NCI-H446 treated with DMSO at 0.1 percent for 48 hours (cell line): ENCODE results near the gene COL6A1.

Source experiments
- DNase-seq: peaks from one replicate; lab custom pipeline; 2025; lab: John Stamatoyannopoulos, UW

COL6A1 gene

DNA sequence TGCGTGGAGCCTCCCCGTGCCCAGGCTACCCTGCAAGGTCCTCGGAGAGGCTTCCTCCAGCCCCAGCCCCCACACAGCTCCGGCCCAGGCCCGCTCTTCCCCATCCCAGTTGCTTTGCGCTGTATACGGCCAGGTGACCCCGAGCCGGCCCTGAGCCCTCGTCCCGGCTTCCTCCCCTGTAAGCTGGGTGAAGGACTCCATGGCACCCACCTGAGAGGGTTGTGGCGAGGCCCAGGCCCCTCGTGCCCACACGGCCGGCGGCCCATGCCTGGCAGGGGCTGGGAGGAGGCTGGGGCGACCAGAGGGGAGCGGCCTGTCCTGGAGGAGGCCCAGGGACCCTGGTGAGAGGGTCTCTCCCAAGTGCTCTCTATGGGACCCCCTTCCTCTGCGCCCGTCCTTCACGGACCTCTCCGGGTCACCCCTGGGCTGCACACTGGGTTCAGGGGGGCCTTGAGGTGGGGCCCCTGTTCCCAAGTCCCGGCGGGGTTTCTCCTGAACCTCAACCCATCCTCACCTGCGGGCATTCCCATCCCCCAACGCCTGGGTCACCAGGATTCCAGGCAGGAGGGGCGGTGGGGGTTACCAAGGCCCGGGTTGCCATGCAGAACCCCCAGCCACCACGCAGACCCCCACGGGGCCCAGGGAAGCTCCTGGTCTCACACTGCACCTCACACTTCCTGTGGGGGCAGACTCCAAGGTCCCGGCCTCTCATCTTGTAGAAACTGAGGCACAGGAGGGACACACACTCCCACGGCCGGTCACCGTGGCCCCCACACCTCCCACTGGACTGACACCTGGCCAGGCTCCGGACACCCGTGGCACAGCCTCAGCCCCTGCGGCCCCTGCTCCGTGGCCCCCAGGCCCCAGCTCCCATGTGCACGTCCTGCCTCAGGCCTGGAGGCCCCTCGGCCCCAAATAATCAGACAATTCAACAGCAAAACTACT is 25.2 kb downstream of the COL6A1 start:
- no peak for DNase-seq

DNA sequence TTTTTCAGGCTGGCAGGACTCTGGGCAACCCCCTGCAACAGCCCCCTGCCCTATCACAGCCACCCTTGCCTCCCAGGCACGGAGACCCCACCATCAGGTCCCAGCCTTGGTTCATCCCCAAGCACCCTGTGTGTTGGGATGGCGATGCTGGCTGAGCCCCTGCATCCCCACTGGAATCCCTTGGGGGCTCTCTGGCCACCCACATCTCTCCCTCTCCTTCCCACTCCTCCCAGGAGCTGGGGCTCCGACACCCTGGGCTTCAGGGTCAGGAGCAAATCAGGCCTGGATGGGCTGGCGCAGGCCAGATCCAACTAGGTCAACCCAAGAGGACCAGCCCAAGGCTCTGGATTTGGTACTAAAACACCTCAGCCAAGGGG is 25.9 kb downstream of the COL6A1 start:
- DNase-seq, result no peak

DNA sequence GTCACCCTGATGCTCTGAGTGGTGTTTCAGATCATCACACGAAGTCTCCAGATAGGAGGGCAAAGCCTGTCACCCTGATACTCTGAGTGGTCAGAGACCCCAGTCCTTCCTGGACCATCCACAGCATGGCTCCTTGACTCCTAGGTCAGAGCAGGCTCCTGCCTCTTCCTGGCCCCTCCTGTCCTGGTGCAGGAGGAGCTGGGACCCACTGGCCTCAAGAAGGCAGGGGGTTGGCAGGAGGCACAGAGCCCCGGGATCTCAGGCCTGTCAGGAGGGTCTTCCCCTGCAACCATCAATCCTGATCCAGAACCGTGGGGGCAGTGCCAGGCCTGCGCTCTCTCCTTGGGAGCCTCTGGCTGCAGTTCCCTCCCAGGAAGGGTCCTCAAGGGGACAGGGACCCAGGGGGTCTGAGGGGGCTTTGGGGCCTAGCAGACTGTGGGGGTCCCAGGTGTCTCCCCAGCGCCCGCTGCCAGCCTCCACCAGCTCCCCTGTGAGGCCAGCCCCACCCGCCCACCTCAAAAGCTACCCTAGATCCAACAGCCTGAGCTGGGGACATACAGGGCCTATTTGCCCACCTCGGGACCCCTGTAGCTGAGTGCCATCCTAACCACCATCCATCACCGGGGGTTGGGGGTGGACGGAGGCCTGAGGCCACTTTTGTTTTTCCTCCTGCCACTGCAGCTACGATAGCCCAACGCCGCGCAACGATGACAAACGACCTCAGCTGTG is 27.5 kb downstream of the COL6A1 start:
- no peak for DNase-seq

DNA sequence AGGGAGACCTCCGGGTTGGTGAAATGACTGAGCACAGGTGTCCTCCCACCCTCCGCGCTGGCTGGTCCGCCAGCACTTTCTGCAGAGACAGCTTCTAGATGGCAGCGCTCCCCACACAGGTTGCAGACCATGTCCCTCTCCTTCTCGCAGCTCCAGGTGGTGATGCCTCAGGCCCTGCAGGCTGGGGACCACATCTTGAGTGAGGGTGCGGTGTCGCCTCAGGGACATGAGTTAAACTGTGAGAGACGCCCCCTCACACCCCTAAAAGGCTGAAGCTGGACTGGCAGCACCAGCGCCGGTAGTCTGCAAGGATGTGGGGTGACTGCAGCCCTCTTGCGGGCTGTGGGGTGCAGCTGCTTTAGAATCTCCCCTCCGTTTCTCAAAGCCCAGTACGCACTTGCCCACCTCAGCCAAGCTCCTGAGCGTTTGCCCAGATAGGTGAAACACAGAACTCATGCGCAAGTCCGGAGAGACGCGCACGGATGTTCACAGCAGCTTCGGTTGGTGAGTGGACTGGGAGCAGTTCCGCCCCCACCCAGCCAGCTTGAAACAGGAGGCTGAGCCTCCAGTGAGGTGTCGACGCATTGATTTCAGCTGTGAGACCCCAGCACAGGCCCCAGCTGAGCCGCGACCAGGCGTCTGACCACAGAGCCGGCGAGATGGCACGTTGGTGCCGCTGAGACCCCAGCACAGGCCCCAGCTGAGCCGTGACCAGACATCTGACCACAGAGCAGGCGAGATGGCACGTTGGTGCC is 28.6 kb downstream of the COL6A1 start:
- DNase-seq, result no peak

DNA sequence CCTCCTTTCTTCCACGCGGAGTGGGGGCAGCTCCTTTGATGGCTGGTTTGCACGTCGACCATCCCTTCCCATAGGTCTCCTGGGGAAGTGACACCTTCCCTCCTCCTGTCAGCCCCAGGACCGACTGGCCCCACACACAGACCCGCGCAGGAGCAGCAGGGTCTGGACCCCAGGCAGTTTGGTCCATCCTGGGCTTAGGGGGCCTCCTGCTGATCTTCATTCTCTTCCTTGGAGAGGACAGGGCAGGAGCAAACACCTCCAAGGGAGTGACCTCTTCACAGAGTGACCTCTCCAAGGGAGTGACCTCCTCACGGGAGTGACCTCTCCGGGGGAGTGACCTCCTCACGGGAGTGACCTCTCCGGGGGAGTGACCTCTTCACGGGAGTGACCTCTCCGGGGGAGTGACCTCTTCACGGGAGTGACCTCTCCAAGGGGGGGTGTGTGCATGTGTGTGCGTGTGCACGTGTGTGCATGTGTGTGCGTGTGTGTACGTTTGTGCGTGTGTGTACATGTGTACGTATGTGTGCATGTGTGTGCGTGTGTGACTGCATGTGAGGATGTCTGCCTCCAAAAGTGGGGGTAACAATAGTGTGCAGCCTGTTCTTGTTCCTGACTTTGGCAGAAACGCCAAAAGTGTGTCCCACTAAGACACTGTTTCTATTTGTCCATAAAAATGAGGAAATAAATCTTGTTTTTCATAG is 29.8 kb downstream of the COL6A1 start:
- no peak for DNase-seq

DNA sequence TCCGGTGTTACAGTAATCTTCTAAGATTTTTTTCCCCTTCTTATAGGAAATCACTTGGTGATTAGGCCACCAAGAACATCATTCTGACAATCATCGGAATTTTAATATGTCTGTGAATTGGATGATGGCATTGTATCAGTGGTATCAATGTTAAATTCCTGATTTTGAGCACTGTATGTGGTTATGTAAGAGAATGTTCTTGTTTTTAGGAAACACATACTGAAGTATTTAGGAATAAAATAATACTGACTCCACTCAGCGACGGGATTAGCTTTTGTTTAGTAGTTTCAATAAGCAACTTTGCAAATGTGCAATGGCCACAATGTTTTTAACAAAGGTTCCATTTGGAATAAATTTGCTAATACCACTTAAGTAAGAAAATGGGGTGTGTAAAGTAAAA is 30.6 kb downstream of the COL6A1 start:
- DNase-seq, result no peak

DNA sequence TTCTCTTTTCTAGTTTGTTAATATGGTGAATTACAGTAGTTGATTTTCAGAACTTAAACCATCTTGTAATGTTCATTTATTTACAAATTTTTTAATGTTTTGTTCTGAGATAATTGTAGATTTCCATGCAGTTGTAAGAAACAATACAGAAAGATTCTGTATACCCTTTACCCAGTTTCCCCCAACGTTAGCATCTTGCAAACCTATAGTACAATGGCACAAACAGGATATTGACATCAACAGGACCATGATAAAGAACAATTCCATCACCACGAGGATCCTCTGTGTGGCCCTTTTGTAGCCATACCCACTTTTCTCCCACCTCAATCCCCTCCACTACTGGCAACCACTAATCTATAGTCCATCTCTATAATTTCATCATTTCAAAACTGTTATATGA is 33.3 kb downstream of the COL6A1 start:
- DNase-seq, result no peak

DNA sequence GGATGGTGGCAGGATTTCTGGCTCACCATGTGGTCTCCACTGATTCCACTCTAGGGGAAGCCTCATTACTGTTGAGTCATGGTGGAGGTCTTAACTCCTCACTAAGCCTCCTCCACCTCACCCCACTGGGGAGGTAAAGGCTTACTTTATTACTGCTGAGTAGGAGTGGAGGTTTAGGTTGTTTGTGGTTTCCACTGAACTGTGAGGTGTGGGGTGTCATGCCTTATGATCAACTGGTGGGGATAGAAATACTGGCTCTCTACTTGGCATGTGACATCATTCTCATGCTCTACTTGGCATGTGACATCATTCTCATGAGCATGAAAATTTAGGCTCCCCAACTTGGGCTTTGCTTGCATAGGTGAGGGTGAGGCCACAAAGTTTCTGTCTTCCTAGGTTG is 35.6 kb downstream of the COL6A1 start:
- DNase-seq, result no peak

DNA sequence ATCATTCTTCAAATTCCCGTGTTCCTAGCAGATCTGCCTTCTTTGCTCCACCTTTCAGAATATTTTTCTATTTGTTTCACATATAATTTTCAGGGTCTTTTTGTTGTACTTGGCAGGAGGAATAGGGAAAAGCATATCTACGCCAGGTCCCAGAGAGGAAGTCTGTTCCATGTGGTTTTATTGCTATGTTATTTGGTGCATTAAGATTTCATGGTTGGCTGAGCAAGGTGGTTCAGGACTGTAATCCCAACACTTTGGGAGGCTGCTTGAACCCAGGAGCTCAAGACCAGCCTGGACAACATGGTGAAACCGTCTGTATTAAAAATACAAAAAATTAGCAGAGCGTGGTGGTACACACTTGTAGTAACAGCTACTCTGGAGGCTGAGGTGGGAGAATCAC is 36.1 kb downstream of the COL6A1 start:
- no peak for DNase-seq

DNA sequence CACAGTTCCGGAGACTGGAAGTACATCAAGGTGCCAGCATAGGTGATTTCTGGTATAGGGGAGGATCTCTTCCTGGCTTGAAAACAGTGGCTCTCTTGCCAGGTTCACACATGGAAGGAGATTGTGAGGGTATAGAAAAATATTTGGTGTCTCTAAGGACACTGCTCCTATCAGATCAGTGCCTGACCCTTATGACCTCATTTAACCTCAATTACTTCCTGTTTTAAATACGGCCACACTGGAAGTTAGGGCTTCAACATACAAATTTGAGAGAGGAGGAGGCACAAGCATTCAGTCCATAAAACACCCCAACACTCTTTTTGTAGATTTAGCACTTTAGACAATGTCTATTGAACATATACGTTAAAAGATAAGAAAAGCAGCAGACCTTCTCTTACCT is 37.0 kb downstream of the COL6A1 start:
- DNase-seq, result no peak

DNA sequence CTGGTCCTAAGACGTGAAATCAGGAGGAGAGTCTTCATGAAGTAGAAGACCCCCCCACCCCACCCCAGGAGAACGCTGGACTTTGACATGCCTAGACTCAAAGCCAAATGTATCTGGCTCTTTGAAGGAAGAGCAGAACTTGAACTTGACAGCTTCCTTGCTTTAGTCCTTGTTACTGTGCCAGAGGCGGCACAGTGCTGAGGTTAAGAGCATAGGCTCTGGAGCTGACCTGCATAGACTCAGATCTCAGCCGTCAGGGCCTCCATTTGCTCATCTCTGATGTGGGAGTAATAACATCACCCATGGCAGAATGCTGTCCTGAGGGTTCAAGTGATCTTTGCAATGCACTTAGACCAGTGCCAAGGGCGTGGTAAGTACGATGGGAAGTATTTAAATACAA is 39.0 kb downstream of the COL6A1 start:
- no peak for DNase-seq

DNA sequence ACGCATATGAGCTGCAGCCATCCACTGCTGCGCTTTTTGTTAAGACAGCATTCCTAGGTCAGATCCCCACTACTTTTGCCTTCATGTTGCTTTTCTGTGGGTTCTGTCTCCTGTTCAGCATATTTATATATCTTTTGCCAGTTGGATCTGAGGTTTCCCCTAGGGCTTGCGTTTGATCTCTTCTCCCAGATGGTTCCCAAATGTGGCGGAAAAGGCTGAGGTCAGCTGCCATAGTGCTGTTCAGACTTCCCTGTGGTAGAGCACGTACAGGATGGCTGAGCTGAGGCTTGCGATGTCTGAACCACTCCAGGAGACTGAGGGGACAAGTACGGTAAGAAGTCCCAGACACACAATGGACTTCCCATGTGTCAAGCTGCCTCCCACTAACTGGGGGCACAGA is 39.8 kb downstream of the COL6A1 start:
- no peak for DNase-seq

DNA sequence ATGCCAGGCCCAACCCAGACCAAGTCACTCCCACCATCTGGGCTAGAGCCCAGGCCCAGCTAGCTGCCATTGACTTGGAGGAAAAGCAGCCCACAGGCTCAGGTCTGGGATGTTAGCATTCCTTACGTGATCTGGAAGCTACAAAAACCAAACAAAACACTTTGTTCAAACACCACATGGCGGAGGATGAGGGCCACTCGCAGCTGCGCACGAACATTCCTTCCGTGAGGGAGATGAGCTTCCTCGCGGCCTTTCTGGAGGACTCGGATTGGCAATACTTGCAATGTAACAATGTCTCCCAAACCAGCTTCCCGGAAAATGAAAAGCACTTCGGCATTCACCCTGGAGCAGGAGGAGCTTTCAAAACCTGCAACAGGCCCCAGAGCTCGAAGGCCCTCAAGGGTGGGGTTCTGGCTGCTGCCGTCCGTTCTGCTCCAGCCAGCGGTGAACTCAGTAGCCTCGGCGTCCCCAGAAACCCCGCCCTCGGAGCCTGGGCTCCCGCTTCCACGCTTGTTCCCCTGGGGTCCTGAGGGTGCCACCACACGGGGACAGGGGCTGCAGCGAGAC is 40.5 kb downstream of the COL6A1 start:
- no peak for DNase-seq

DNA sequence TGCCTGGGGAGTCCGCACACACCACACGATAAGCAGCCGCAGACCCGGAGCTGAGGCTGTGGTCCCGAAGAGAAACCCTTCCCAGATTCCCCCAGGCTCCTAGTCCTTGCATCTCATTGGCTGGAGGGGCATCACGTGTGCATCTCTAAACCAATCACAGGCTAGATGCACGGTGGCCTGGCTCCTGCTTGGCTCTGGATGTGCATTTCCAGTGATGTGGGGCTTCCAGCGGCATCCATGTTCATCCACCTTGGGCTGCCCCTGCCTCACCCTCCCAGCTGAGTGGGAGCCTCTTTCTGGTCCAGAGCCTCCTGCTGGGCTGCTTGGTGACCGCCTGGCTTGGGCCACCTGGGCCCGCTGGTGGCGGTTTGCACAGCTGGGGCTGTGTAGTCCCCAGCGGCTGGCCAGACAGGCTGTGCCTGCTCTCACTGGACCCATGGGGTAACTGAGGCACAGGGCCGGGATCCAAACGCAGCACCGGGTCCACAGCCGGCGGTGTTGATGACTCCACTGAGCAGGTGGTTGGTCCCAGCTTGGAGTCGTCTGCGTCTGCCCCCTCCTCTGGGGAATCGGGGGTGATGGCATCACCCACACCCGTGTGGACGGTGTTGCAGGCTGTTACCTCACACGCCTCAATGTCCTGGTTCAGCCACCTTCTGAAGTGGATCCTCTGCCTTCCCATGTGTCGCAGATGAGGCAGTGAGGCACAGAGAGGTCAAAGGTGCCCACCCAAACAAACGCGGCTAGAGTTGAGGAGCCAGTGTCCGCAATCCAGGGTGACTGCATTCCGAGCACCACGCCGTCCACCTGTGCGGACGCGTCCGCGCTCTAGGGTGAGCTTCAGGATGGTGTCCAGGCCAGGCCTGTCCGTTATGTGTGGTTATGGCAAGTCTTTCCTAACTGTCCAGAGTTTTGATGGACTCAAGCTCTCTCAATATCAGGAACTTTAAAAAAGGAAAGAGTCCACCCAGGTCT is 41.3 kb downstream of the COL6A1 start:
- DNase-seq, result peak; percentile 47

DNA sequence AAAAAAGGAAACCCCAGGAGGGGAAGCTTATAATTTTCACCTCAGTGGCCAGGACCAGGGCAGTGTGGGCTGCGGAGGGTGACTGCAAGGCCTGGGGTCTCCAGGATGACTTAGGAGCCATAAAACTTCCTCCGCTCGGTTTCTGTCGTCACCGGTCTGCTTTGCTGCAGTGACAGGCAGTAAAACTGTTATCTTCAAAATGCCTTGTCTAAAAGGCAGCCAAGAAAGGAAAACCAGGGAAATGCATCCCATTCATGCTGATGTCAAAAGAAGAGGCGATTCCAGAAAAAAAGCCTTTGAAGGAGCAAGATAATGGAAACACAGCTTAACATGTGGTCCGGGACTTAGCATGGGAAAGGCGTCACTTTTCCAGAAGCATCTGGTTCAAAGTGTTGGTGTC is 42.0 kb downstream of the COL6A1 start:
- DNase-seq, result no peak

DNA sequence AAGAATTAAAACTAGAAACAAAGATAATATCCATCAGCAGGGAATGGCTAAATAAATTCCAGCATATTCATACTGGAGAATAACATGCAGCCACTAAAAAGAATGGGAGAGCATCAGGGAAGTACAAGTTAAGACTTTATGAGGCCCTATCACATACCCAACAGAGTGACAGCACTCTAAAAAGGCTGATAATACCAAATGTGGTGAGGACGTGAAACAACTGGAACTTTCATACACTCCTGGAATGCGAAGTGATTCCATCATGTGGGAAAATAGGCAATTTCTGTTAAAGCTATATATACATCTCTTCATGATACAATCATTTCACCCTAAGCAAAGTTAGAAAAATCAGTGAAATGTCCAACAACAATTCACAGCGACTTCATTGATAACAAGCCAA is 42.6 kb downstream of the COL6A1 start:
- no peak for DNase-seq

DNA sequence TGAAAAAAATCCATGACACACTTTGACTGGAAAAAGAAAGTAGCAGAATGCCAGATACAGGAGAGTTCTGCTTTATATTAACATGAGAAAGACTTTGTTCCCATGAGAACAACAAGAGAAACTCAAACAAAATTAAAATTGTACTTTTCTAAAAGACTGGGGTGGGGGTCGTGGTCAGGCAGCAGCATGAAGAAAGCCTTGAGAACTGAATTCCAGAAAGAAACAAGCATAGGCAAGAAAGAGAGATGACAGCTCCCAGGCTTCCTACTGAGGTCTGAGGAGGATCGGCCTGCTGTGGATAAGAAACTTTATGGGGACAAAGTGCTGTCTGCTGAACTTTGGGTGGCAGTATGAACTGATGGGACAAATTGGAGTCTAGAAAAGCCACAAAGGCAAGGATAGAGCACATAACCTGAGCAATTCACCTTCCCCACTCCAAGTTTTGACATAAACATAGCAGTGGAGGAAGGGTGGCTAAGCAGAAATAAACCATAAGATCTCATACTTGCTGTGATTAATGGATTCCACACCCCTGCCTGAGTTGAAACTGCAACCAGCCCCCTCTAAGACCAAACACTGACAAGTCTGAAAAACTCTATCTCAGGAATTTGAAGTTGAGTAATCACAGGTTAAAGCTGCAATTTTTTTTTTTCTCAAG is 43.7 kb downstream of the COL6A1 start:
- DNase-seq, result no peak

DNA sequence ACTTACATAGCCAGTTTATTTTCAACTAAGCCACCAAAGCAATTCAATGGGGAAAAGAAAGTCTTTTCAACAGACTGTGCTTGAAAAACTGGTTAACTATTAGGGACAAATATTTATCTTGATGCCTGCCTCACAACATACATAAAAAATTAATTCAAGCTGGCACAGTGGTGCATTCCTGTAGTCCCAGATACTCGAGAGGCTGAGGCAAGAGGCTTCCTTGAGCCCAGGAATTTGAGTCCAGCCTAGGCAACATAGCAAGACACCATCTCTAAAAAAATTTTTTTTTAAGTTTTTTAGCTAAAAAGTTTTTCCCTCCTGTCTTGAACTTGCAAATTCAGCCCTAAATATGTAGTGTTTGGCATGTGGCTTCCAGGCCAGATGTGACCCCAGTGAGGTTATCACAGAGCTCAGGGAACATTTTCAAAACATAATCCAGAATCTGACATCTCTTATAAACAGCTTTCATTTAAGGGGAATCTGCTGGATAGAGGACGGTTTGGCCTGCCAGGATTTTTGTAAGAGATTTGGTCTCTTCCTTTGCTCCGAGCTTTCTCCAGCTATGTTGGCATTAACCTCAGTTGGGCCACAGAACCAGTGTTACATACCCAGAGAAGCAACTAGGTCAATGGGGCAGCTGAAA is 46.4 kb downstream of the COL6A1 start:
- DNase-seq, result no peak

DNA sequence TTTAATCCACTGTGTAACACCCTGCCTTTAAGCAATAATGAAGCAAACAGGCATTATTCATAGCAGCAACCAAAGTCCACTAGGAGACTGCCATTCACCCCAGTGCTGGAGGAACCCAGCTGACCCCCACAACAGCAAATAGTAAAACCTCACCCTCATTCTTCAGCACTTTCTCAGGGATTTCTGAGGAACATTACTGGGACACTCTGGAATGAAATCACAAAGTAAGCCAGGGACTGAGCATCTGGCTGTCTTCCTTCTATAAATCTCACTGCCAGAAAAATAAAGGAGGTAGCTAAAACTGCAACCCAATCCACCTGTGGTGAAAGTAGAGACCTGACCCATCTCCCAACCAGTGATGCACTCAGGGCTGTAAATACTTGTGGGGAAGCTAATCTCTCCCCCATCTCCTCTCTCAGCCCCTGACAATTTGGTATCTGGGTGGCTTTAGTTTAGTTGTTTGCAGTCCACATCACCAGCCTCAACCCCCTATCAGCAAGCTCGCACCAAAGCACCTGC is 47.1 kb downstream of the COL6A1 start:
- DNase-seq, result no peak
